GM06990 (cell line): ENCODE measurements around the gene CCPG1.

ENCODE experiments used
- DNase-seq: peaks from one replicate; pipeline ENCODE4 v3.0.0-alpha.2; 2011; ENCODE audit not compliant: insufficient read length; ENCODE audit errors: extremely low read depth
- H3K27me3 ChIP-seq: replicated peaks from 2 replicates; pipeline ENCODE4 v1.6.0; 2011; ENCODE audit warnings: low read length; ENCODE audit not compliant: control insufficient read depth, insufficient read depth
- H3K36me3 ChIP-seq: 2 replicates; pipeline ENCODE4 v1.5.1; 2011; ENCODE audit warnings: low read length; ENCODE audit not compliant: control insufficient read depth, insufficient read depth
- H3K4me3 ChIP-seq: replicated peaks from 2 replicates; pipeline ENCODE4 v1.5.1; 2011; ENCODE audit warnings: low read depth, mild to moderate bottlenecking, control low read depth, low read length
- TF ChIP-seq, protein P1 (sequence below): IDR thresholded peaks from 2 replicates; pipeline ENCODE4 v1.5.1; 2011; ENCODE audit warnings: low read length, control low read depth, mild to moderate bottlenecking, inconsistent platforms; ENCODE audit not compliant: insufficient read depth, poor library complexity, severe bottlenecking

Gene CCPG1

GRCh38 chr15:55389264-55389607, 18.9 kb downstream of the CCPG1 start:
- Histone ChIP-seq H3K36me3 (no peaks in the 10 kb centered on the region; the same call in 1 of the 2 replicates), H3K27me3 (no peaks in the 10 kb centered on the region), H3K4me3 (no peak overlapping the region)
- TF ChIP-seq, protein P1, sequence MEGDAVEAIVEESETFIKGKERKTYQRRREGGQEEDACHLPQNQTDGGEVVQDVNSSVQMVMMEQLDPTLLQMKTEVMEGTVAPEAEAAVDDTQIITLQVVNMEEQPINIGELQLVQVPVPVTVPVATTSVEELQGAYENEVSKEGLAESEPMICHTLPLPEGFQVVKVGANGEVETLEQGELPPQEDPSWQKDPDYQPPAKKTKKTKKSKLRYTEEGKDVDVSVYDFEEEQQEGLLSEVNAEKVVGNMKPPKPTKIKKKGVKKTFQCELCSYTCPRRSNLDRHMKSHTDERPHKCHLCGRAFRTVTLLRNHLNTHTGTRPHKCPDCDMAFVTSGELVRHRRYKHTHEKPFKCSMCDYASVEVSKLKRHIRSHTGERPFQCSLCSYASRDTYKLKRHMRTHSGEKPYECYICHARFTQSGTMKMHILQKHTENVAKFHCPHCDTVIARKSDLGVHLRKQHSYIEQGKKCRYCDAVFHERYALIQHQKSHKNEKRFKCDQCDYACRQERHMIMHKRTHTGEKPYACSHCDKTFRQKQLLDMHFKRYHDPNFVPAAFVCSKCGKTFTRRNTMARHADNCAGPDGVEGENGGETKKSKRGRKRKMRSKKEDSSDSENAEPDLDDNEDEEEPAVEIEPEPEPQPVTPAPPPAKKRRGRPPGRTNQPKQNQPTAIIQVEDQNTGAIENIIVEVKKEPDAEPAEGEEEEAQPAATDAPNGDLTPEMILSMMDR: no peak
- no peak for DNase-seq

- no peak for DNase-seq
- no peaks in the 10 kb centered on the region; the same call in none of the 2 replicates for H3K36me3 ChIP-seq
- TF ChIP-seq, protein P1: no peak
- H3K4me3 ChIP-seq: no peak overlapping the region
- H3K27me3 ChIP-seq: no peaks in the 10 kb centered on the region
Measured at GRCh38 chr15:55387027-55387426, 21.1 kb downstream of the CCPG1 start.

DNA sequence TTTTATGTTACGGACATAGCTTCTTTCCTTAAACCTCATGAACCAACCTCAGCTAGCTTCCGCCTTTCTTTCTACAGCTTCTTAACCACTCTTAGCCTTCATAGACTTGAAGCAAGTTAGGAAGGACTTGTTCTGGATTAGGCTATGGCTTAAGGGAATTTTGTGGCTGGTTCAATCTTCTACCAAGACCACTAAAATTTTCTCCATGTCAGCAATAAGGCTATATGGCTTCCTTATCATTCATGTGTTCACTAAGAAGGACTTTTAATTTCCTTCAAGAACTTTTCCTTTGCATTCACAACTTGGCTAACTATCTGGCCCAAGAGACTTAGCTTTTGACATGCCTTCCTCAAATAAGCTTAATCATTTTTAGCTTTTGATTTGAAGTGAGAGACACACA, 24.5 kb downstream of the CCPG1 start:
- TF ChIP-seq, protein P1: no peak
- no peak for DNase-seq
- no peaks in the 10 kb centered on the region; the same call in none of the 2 replicates for H3K36me3 ChIP-seq
- no peak overlapping the region for H3K4me3 ChIP-seq
- no peaks in the 10 kb centered on the region for H3K27me3 ChIP-seq

GRCh38 chr15:55381595-55381994, 26.6 kb downstream of the CCPG1 start:
- Histone ChIP-seq H3K36me3 (no peaks in the 10 kb centered on the region; the same call in none of the 2 replicates), H3K27me3 (no peaks in the 10 kb centered on the region), H3K4me3 (no peak overlapping the region)
- no peak for DNase-seq
- TF ChIP-seq, protein P1: no peak

GRCh38 chr15:55379095-55379494, 29.1 kb downstream of the CCPG1 start:
- no peak for DNase-seq
- Histone ChIP-seq H3K4me3 (no peak overlapping the region), H3K27me3 (no peaks in the 10 kb centered on the region), H3K36me3 (no peaks in the 10 kb centered on the region; the same call in none of the 2 replicates)
- TF ChIP-seq, protein P1: no peak
